ENCODE measurements around the gene SMCHD1. TPM values are rescaled to one million over a fixed set of nuclear protein-coding genes. Genes with fewer than 3 reads are reported as not detected.
"Not testable (repeated sequence)": the region's sequence is repeated elsewhere in the genome, so short reads cannot be mapped to it uniquely, and the experiment has no call there.

SMCHD1 gene
- total RNA-seq, 1 donor from 2014 or later = 37.9 TPM

- no peak for DNase-seq (ENCODE audit: low read depth)
Measured at GRCh38 chr18:2811416-2811815, 155.9 kb downstream of the SMCHD1 start.

- DNase-seq (ENCODE audit: low read depth) = no peak
Measured at GRCh38 chr18:2814928-2815327, 159.4 kb downstream of the SMCHD1 start.

GRCh38 chr18:2818281-2818680 lies 162.8 kb downstream of the SMCHD1 start:
- no peak for DNase-seq (ENCODE audit: low read depth)

GRCh38 chr18:2821695-2822094 lies 166.2 kb downstream of the SMCHD1 start:
- no peak for DNase-seq (ENCODE audit: low read depth)

DNA sequence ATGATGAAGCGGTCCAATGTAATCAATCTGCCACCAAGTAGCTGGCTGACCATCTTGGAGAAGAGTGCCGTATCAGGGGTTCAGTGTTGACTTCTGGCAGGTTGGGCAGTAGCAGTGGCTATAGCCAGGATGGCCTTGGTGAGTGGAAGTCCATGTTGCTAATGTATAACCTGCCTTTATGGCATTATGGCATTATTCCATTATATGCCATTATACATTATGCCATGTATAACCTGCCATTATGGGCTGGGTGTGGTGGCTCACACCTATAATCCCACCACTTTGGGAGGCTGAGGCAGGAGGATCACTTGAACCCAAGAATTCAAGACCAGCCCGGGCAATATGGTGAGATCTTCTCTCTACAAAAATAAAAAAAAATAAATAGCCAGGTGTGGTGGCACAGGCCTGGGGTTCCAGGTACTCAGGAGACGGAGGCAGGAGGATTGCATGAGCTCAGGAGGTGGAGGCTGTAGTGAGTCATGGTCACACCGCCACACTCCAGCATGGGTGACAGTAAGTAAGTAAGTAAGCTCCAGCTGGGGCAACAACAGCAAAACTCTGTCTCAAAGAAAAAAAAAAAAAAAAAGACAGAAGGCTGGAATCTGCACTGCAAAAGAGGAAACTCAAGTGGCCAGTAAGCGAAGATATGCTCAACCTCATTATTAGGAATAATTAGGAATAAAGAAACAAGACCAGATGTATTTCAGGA lies 166.8 kb downstream of the SMCHD1 start:
- DNase-seq (ENCODE audit: low read depth) = no peak

- DNase-seq (ENCODE audit: low read depth) = no peak
Measured at GRCh38 chr18:2823202-2823601, 167.7 kb downstream of the SMCHD1 start.

DNA sequence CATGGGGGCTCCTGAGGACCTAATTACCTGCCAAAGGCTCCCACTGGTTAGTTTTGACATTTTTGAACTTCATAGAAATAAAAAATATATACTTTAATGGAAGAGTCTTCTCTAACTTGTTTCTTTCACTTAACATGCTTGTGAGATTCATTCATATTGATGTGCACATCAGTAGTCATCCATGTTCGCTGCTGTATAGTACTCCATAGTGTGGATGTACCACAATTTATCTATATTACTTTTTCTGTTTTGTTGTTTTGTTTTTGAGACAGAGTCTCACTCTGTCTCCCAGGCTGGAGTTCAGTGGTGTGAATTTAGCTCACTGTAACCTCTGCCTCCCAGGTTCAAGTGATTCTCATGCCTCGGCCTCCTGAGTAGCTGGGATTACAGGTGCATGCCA lies 168.4 kb downstream of the SMCHD1 start:
- no peak for DNase-seq (ENCODE audit: low read depth)

- DNase-seq (ENCODE audit: low read depth) = no peak
Measured at GRCh38 chr18:2824865-2825264, 169.3 kb downstream of the SMCHD1 start.

- DNase-seq (ENCODE audit: low read depth) = no peak
Measured at GRCh38 chr18:2825613-2826175, 170.2 kb downstream of the SMCHD1 start.

DNA sequence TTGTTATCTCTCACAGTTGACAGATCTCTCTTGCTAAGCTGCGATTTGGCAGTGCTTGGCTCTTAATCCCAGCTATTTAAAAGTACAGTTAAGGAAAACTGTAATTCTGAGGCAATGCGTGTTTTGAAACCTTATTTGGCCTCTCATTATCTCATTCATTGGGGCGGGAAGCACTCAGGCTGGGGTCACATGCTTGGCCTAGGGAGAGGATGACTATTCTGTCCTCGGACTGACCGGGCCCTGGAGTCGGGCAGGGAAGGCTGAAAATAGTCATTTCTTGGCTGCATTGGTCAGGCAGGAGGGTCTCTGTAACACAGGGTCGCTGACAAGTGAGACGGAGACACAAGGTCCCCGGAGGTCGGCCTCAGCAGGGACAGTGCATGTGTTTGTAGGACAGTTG lies 171.1 kb downstream of the SMCHD1 start:
- DNase-seq (ENCODE audit: low read depth) = no peak

DNA sequence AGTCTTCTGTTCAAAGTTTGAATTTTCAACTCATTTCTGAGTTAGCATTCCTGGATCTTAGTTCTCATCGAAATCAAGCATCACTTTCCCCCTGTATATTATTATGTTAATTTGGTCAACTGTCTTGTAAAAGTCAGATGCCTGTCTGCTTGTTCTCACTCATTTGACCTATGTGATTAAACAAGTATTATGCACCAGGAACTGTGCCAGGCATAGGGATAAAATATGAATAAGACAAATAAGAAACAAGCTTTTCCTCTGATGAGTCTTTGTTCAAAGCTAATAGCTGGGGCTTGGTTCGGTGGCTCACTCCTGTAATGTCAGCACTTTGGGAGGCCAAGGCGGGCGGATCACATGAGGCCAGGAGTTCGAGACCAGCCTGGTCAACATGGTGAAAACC lies 171.5 kb downstream of the SMCHD1 start:
- no peak for DNase-seq (ENCODE audit: low read depth)

DNA sequence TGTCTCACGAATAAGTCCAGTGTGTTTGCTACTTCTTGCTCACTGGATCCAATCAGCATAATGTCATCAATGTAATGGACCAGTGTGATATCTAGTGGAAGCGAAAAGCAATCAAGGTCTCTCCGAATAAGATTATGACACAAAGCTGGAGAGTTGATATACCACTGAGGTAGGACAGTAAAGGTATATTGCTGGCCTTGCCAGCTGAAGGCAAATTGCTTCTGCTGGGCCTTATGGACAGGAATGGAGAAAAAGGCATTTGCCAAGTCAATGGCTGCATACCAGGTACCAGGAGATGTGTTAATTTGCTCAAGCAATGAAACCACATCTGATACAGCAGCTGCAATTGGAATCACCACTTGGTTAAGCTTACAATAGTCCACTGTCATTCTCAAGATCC lies 180.6 kb downstream of the SMCHD1 start:
- not testable (repeated sequence) for DNase-seq (ENCODE audit: low read depth)

DNA sequence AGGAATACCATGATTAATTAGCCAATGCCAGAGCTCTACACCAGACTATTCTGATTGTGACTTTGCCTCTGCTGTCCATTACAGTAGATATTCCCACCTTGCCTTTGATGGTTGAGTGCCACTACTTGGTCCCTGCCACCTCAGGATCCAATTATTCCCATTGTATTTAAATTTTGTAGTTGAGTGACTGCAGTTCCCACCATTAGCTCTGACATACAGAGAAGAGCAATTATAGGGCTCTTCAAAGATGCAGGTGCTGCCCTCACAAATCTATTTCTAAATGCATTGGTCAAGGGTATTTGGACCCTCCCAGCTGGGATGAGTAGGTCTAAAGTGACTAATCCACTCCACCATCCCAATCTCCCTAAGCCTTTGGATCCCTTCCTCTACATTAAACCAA lies 181.8 kb downstream of the SMCHD1 start:
- DNase-seq (ENCODE audit: low read depth) = not testable (repeated sequence)

DNA sequence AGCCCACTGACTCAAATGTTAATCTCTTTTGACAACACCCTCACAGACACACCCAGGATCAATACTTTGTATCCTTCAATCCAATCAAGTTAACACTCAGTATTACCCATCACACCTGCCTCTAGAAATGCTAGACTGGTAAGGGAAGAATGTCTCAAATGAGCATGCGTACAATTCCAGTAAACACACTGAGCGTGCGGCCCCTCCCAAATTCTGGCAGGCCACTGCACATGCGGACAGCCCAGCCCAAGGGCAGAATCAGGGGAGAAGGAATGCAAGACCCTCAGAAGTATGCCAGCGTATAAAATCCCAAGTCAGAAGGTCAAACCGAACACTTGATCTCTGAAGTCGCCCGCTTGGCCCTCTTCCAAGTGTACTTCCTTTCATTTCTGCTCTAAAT lies 183.7 kb downstream of the SMCHD1 start:
- DNase-seq (ENCODE audit: low read depth) = no peak

DNA sequence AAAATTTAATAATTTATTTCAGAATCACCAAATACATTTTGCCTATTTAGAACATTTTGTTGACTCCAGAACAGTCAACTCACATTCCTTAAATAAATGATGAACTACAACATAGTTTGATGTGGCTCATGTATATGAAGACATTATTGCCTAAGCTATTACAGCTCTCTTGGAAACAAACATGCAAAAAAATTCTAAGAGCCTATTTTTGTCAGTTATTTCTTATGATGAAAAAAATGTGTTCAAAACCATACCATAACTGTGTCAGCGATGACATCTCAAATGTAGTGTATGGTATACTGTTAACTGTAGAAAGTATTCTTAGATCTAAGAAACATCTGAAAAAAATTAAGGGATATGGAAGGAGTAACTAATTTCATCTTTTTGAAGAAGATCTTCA lies 185.0 kb downstream of the SMCHD1 start:
- DNase-seq (ENCODE audit: low read depth) = no peak

DNA sequence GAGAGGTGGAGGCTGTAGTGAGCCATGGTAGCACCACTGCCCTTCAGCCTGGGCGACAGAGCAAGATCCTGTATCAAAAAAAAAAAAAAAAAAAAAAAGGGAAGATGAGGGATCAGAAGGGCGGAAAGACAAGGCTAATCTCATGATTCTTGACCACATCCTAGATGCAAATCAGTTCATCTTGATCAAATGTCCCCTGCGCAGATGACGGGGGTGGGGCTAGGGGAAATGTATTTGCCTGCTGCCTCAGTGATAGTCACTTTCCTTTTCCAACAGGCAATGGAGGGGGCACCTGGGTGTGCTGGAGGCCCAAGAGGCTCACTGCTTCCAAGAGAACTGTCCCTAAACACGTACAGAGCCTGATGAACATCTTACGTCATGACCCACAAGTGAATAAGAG lies 187.6 kb downstream of the SMCHD1 start:
- DNase-seq (ENCODE audit: low read depth) = no peak

DNA sequence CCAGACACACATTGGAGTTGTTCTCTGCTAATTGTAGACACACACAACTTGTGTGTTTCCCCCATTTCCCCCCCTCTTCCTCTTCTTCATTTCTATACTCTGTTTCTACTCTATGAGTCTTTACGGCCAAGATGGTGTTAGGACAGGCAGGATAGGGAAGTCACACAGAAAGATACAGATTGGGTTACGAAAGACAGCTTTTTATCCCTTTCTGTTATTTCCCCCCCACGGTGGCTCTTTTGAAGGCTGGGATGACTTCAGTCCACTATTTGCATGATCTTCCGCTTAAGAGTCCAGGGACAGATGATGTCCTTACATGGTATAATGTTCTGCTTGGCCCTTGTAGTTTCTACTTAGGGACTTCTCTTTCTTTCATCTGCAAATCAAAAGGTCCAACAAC lies 189.6 kb downstream of the SMCHD1 start:
- DNase-seq (ENCODE audit: low read depth) = no peak

- peak; percentile 8 for DNase-seq (ENCODE audit: low read depth)
Measured at GRCh38 chr18:2846636-2847316, 191.2 kb downstream of the SMCHD1 start, which contains the start of gene EMILIN2. EMILIN2 (plus strand) TSS chr18:2847006; CDS start chr18:2847189, 183 bp downstream.

DNA sequence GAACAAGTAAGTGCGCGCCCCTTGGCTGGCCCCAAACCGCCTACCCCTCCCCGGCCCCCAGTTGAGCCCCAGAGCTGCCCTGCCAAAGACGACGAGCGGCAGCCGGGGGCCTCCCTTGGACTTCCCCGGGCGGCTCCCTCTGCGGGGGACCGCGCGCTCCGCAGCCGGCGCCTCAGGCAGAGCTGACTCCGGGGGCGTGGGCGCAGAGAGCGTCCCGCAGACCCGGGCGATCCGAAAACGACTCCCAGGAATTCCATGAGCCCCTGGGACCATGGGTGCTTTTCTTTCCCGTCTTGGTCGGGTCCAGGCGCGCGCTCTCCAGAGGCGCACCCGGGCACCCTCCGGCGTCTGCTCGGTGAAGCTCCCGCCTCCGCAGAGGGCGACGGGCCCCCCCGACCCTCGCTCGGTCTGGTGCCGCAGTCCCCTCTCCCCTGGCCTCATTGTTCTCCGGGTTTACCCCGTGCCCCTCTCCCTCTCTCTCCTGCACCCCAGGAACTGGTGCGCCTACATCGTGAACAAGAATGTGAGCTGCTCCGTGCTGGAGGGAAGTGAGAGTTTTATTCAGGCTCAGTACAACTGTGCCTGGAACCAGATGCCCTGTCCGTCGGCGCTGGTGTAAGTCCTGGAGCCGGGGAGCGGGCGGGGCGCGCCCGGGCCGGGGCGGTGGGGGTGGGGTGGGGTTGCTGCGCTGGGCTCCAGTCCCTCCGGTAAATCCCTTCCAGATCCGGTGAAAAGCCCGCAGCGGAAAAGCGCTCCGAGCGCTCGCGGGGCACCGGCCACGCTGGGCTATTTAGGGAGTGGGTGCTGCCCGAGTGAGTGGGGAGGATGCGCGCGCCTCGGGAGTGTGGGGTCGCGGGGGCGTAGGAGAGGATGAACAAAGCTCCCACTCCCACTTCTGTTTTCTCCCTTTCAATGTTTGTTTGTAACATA lies 192.1 kb downstream of the SMCHD1 start:
- DNase-seq (ENCODE audit: low read depth) = peak; percentile 14

- no peak for DNase-seq (ENCODE audit: low read depth)
Measured at GRCh38 chr18:2848247-2849246, 193.0 kb downstream of the SMCHD1 start.

Data from myocyte (in vitro differentiated cells).